Progenitor cell of endocrine pancreas (in vitro differentiated cells): ENCODE measurements around the gene TUFT1. TPM values are rescaled to one million over a fixed set of nuclear protein-coding genes. Genes with fewer than 3 reads are reported as not detected.

Experiments
- DNase-seq: peaks from one replicate; pipeline ENCODE4 v3.0.0; 2021; ENCODE audit warnings: low spot score; ENCODE audit not compliant: unreplicated experiment
- H3K27ac Mint-ChIP-seq: 2 replicates; pipeline ENCODE4 v1.8.0; 2021; ENCODE audit warnings: mild to moderate bottlenecking, moderate library complexity, mixed read lengths
- H3K27me3 Mint-ChIP-seq: 2 replicates; pipeline ENCODE4 v1.8.0; 2021; ENCODE audit warnings: mixed read lengths
- H3K36me3 Mint-ChIP-seq: 2 replicates; pipeline ENCODE4 v1.8.0; 2022; ENCODE audit warnings: mixed read lengths; ENCODE audit not compliant: insufficient read depth
- H3K4me1 Mint-ChIP-seq: 2 replicates; pipeline ENCODE4 v1.8.0; 2021; ENCODE audit warnings: low read depth, mixed read lengths
- H3K4me3 Mint-ChIP-seq: 2 replicates; pipeline ENCODE4 v1.8.0; 2021; ENCODE audit warnings: low read depth, mild to moderate bottlenecking, moderate library complexity, mixed read lengths
- H3K9me3 Mint-ChIP-seq: 2 replicates; pipeline ENCODE4 v1.8.0; 2021; ENCODE audit warnings: low read depth, mixed read lengths
- total RNA-seq: library from RNA; stranded (reverse); gene quantifications from 2 replicates; pipeline ENCODE4 v1.2.1, GENCODE V29; 2021
- TF ChIP-seq, protein P1 (sequence below): fragments of 200-600 bp; sonication (generic); IDR thresholded peaks from one replicate; pipeline ENCODE4 v1.5.0; 2021; ENCODE audit warnings: antibody characterized with exemption, mild to moderate bottlenecking; ENCODE audit not compliant: unreplicated experiment

The TUFT1 gene
- total RNA-seq, 1 donor from 2014 or later: 12.5 TPM

DNA sequence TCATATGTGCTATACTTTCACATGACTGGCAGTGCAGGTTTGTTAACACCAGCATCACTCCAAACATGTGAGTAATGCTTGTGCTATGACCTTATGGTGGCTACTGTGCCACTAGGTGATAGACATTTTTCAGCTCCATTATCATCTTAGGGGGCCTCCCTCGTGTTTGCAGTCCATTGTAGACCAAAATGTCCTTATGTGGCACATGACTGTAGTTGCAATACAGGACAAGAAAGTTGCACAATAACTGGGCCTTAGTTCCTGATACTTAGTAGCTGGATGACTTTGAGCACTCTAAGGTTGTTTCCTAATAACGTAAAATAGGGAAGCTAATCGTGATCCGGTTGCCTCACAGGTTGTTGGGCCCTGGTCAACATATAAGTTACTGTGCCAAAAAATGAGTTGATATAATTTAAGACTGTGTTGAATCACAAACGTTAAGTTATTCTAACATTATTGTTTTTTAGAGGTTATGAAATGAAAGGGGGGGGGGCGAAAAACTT lies 71.2 kb downstream of the TUFT1 start:
- TF ChIP-seq, protein P1, sequence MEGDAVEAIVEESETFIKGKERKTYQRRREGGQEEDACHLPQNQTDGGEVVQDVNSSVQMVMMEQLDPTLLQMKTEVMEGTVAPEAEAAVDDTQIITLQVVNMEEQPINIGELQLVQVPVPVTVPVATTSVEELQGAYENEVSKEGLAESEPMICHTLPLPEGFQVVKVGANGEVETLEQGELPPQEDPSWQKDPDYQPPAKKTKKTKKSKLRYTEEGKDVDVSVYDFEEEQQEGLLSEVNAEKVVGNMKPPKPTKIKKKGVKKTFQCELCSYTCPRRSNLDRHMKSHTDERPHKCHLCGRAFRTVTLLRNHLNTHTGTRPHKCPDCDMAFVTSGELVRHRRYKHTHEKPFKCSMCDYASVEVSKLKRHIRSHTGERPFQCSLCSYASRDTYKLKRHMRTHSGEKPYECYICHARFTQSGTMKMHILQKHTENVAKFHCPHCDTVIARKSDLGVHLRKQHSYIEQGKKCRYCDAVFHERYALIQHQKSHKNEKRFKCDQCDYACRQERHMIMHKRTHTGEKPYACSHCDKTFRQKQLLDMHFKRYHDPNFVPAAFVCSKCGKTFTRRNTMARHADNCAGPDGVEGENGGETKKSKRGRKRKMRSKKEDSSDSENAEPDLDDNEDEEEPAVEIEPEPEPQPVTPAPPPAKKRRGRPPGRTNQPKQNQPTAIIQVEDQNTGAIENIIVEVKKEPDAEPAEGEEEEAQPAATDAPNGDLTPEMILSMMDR: no peak
- peaks cover 2% of the 10 kb centered on the region for H3K36me3 Mint-ChIP-seq
- DNase-seq: no peak
- peak overlapping the region; percentile 74 for H3K27ac Mint-ChIP-seq
- no peaks in the 10 kb centered on the region for H3K27me3 Mint-ChIP-seq
- no peaks in the 10 kb centered on the region for H3K9me3 Mint-ChIP-seq
- H3K4me1 Mint-ChIP-seq: peaks cover 24% of the 10 kb centered on the region
- peak overlapping the region; percentile 98 for H3K4me3 Mint-ChIP-seq

DNA sequence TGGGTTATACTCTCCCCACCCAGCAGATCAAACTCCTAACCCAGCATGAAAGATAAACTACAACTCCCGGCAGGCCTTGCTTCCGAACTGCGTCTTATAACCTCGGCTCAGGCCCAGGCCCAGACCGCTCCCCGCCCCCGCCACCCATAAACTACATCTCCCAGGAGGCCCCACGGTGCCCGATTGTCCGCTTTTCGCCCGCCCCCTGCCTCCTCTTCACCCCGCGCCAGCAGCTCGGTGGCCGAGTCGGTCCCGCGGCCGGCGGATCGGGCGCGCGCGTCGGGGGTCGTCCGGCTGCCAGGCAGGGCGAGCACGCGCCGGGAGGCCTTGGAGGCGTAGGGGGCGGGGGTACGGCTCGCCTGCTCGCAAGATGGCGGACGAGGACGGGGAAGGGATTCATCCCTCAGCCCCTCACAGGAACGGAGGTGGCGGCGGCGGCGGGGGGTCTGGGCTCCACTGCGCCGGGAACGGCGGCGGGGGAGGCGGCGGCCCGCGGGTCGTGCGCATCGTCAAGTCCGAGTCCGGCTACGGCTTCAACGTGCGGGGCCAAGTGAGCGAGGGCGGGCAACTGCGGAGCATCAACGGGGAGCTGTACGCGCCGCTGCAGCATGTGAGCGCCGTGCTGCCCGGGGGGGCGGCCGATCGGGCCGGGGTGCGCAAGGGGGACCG lies 71.9 kb downstream of the TUFT1 start, which contains the start of gene SNX27:
SNX27 (plus strand) TSS at position 219 of the 669 bp plus-strand sequence; CDS start at position 371, 152 bp downstream.
- peaks cover 2% of the 10 kb centered on the region for H3K36me3 Mint-ChIP-seq
- H3K4me1 Mint-ChIP-seq: peaks cover 28% of the 10 kb centered on the region
- peak; percentile 92 for DNase-seq
- no peaks in the 10 kb centered on the region for H3K27me3 Mint-ChIP-seq
- H3K27ac Mint-ChIP-seq: peak within 1 kb of the TSS; percentile 81
- no peaks in the 10 kb centered on the region for H3K9me3 Mint-ChIP-seq
- H3K4me3 Mint-ChIP-seq: peak within 1 kb of the TSS; percentile 98
- TF ChIP-seq, protein P1: no peak

DNA sequence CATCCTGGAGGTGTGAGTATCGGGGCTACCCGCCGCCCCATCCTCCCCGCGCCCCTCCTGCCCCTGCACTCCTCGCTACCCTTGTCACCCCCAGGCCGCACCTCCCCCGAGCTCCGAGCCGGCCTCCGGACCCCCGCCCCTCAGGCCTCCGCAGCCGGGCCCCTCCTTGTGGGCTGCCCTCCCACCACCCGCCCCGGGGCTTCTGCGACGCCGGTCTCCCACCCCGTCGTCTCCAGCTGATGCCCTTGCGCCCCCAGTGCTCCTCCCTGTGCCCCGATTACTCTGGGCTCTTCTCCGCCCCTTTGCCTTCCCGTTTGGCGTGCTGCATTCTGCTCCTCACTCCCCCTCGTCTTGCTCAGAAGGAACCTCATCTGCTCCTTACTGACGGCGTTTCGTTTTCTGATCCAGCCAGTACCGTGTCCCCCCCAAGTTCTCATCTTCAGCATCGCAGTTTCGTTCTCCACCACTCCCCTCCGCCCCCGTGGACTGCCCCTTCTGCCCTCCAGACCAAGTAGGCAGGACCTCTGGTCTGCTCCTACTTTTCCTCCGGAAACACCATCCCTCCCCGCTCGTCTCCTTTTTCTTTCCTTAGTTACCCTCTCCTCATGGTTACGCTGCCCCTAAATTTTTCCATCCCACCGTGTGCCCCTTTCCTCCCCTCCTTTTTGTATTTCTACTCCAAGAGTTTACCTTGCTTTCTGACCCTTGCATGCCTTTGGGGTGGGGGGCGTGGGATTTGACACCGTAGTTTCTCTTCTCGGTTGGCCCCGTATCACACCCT lies 72.6 kb downstream of the TUFT1 start:
- Mint-ChIP-seq H3K36me3 (peaks cover 2% of the 10 kb centered on the region), H3K27ac (peak overlapping the region; percentile 81), H3K9me3 (no peaks in the 10 kb centered on the region), H3K4me3 (peak overlapping the region; percentile 98), H3K27me3 (no peaks in the 10 kb centered on the region), H3K4me1 (peaks cover 28% of the 10 kb centered on the region)
- peak; percentile 34 for DNase-seq
- TF ChIP-seq, protein P1: no peak

DNA sequence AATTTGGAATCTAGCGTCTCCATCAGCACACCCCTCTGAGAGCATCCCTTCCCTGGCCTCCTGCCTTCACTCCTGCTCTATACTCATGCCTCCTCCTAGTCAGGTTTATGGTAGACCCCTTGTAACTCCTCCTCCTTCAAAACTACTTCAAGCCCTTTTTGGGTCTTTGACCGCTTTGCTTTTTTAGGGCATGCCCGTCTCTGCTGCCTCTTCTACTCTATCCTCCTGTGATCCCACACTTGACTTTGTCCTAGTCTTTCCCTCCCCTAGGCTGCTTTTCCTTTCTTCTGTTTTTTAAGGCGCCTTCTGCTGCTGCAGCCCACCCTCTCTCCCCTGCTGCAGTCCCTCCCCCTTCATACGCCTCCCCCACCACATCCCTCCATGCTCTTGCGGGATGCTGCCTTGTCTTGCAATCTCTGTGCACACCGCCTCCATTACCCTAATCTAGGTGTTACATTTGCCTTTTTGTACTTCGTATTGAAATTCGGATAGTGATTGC lies 73.2 kb downstream of the TUFT1 start:
- Mint-ChIP-seq H3K4me1 (peaks cover 29% of the 10 kb centered on the region), H3K4me3 (peak overlapping the region; percentile 98), H3K36me3 (peaks cover 2% of the 10 kb centered on the region), H3K27me3 (no peaks in the 10 kb centered on the region), H3K27ac (peak overlapping the region; percentile 81), H3K9me3 (no peaks in the 10 kb centered on the region)
- no peak for DNase-seq
- TF ChIP-seq, protein P1: no peak

DNA sequence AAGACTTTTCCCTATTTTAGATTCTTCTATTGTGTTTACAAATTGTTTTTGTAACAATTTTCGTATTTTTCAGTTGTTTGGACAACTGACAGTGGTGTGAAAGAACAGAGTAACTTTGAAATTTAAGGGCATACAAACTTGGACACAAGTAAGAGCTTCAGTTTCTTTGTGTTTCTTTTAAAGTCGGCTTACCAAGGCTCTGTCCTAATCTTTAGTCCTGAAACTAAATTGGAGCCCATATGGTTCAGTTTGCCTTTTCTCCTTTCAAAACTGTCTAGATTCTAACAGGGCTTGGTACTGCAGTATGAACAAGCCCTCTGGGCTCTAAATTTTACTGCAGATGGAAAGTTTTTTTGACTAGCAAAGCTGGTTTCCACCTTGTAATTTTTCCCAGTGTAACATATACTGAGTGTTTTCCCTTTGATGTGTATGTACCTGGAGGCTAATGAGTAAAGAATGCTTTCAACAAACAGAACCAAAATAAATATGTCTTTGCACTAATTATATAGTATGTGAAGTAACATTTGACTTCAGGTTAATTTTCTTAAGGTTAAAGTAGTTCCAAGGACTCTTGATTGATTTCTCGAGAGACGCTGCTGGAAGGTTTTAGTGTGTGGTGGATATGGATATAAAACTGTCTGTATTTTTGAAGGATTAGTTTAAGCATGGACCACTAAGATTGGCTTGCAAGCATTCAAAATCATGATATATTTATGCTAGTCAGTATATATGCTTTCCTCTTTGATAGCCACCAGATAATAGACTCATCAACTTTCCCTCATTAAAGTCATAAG lies 75.8 kb downstream of the TUFT1 start:
- TF ChIP-seq, protein P1: no peak
- H3K4me1 Mint-ChIP-seq: peaks cover 43% of the 10 kb centered on the region
- no peaks in the 10 kb centered on the region for H3K9me3 Mint-ChIP-seq
- H3K4me3 Mint-ChIP-seq: no peak overlapping the region
- no peak overlapping the region for H3K27ac Mint-ChIP-seq
- no peaks in the 10 kb centered on the region for H3K27me3 Mint-ChIP-seq
- DNase-seq: no peak
- H3K36me3 Mint-ChIP-seq: peaks cover 2% of the 10 kb centered on the region
